Measurements from ENCODE around the gene SETBP1. TPM values are rescaled to one million over a fixed set of nuclear protein-coding genes. Genes with fewer than 3 reads are reported as not detected.

SETBP1 gene
- total and polyA plus RNA-seq, 2 of the 4 experiments (the other 2 are of a cell fraction), result 0.19 to 0.36 TPM

GRCh38 chr18:44759925-44760342 lies 79.2 kb downstream of the SETBP1 start:
- Histone ChIP-seq H3K27me3 (ENCODE audit: control insufficient read depth, insufficient read depth, low read length) (peaks cover 2% of the 10 kb centered on the region; the same call in 1 of the 2 replicates), H4K20me1 (ENCODE audit: insufficient read depth, low read length) (no peaks in the 10 kb centered on the region), H3K23ac (ENCODE audit: low read depth, low read length) (no peak overlapping the region), H3K9me1 (ENCODE audit: insufficient read depth, low read length) (no peaks in the 10 kb centered on the region), H4K8ac (ENCODE audit: low read depth in 2 of 2, low read length in 2 of 2) (no peak overlapping the region), H3K9me3 (ENCODE audit: control insufficient read depth, insufficient read depth, low read length) (no peaks in the 10 kb centered on the region), H2AK9ac (replicated peaks; ENCODE audit: low read depth, low read length, poor library complexity) (no peak overlapping the region), H2AK5ac (ENCODE audit: low read depth, low read length) (no peak overlapping the region), H3K79me1 (ENCODE audit: low read depth in 1 of 2, low read length in 2 of 2) (no peaks in the 10 kb centered on the region), H2BK15ac (ENCODE audit: low read depth, low read length) (no peak overlapping the region), H3K27ac (ENCODE audit: insufficient read depth, low read length) (no peak overlapping the region), H3K56ac (ENCODE audit: extremely low read depth, insufficient read depth, low read length) (no peak overlapping the region), H2AFZ (replicated peaks; ENCODE audit: low read length, poor library complexity) (no peak overlapping the region), H3K18ac (ENCODE audit: low read depth, low read length) (no peak overlapping the region), H3K4me1 (ENCODE audit: control insufficient read depth, insufficient read depth, low read length) (no peaks in the 10 kb centered on the region), H4K91ac (ENCODE audit: insufficient read depth, low read depth, low read length) (no peak overlapping the region), H3K4ac (ENCODE audit: low read depth, low read length) (no peak overlapping the region), H3K36me3 (ENCODE audit: control insufficient read depth, insufficient read depth, low read length) (no peaks in the 10 kb centered on the region), H3K14ac (replicated peaks; ENCODE audit: low read depth, low read length) (no peak overlapping the region), H4K5ac (ENCODE audit: low read depth, low read length) (no peak overlapping the region), H3K4me2 (ENCODE audit: low read depth, low read length) (no peak overlapping the region), H3K9ac (ENCODE audit: low read depth, low read length) (no peak overlapping the region), H3K4me3 (ENCODE audit: insufficient read depth, low read depth, low read length) (no peak overlapping the region), H2BK20ac (ENCODE audit: low read depth, low read length) (no peak overlapping the region), H2BK5ac (ENCODE audit: low read depth, low read length, poor library complexity, severe bottlenecking) (no peak overlapping the region), H2BK120ac (ENCODE audit: low read depth, low read length) (no peak overlapping the region)
- ChIA-PET POLR2A (ENCODE audit: unreplicated experiment) (no interaction called here), CTCF (interaction anchor here (0.6 kb wide), 1 partner anchor 487 kb away, joined by 3 read pairs; no protein-coding TSS in a partner anchor)
- dilution Hi-C loops (cut with HindIII; ENCODE audit: low sequenced_read_pairs, unreplicated experiment) (no loop called here), in situ Hi-C loops (cut with MboI; ENCODE audit: low sequenced_read_pairs) (loop anchor here (10.0 kb wide), 1 partner anchor 55 kb away; no protein-coding TSS in a partner anchor), intact Hi-C loops (cut with micrococcal nuclease) (no loop called here)
- no peak for DNase-seq
- WGBS, 2 experiments (ENCODE audit: extremely low coverage in 2 of 2, insufficient read length in 1 of 2), result no CpG with 5 or more reads among the region's 1 CpG
- TF ChIP-seq NFE2L2 (IDR thresholded peaks at IDR 0.05; ENCODE audit: low read depth, low read length) (no peak), ELK1 (IDR thresholded peaks at IDR 0.05; ENCODE audit: borderline replicate concordance, low read depth, low read length) (no peak), FOS (IDR thresholded peaks at IDR 0.05; ENCODE audit: low read depth, low read length) (no peak), CEBPB (IDR thresholded peaks at IDR 0.05; ENCODE audit: low read depth, low read length) (no peak)
- no peak for ATAC-seq (ENCODE audit: low read depth)
- BruUV-seq (replicated peaks), result no TSS peak

Measured in IMR-90 (cell line).